Hematopoietic multipotent progenitor cell (in vitro differentiated cells): ENCODE results near the gene HM13. TPM values are rescaled to one million over a fixed set of nuclear protein-coding genes. Genes with fewer than 3 reads are reported as not detected.
"Not testable (repeated sequence)": the region's sequence is repeated elsewhere in the genome, so short reads cannot be mapped to it uniquely, and the experiment has no call there.

Experiments used
- DNase-seq, 3 donors: peaks; one replicate each; pipeline ENCODE4 v3.0.0-alpha.2; 2011 to 2015; ENCODE audit warnings: low read depth in 2 of 3, low spot score in 2 of 3
- total RNA-seq: library from RNA; depleted of rRNA; stranded (reverse); fragments of >200 nt; gene quantifications from one replicate; pipeline ENCODE4 v1.2.3, GENCODE V29; 2012

The HM13 gene
- total RNA-seq, 1 donor: 82.7 TPM

- DNase-seq: no peak
These were observed 50.0 kb downstream of the HM13 start for GRCh38 chr20:31564284-31564683.

DNA sequence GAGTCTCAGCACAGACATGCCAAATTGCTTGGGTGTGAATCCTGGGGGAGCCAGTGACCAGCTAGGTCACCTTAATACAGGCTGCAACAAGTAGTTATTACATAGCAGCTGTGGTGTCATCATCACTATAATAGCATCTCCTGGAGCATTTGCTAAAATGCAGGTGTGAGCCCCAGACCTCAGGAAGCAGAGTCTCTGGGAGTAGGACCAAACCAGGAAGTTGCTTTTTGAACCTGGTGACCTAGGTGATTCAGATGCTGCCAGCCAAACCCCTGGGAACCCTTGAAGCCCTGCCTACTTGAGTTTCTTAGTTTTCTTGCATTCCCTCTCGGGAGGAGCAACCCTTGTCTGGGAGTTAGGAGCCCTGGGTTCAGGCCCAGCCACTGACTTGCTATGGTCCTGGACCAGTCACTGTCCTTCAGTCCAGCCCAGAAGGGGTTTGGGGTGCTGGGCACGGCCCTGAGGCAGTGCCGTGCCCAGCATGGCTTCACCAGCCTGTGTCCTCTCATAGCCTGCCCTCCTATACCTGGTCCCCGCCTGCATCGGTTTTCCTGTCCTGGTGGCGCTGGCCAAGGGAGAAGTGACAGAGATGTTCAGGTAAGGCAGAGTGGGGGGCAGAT, 51.6 kb downstream of the HM13 start:
- DNase-seq: no peak

DNA sequence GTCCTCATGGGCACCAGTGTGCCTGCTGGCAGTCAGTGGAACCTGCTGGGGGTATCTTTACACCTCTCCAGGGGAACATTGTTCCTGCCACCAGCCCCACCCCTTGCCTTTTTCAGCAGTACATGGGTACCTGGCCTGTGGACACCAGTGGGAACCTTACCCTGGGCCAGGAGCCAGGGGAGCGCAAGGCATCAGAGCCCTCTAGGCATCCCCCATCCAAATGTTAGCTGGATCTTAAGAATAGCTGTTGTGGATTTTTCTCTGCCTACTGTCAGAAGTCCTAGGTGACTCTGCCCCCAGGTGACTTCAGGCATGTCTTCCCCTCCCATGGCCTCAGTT, 52.0 kb downstream of the HM13 start:
- no peak for DNase-seq

DNA sequence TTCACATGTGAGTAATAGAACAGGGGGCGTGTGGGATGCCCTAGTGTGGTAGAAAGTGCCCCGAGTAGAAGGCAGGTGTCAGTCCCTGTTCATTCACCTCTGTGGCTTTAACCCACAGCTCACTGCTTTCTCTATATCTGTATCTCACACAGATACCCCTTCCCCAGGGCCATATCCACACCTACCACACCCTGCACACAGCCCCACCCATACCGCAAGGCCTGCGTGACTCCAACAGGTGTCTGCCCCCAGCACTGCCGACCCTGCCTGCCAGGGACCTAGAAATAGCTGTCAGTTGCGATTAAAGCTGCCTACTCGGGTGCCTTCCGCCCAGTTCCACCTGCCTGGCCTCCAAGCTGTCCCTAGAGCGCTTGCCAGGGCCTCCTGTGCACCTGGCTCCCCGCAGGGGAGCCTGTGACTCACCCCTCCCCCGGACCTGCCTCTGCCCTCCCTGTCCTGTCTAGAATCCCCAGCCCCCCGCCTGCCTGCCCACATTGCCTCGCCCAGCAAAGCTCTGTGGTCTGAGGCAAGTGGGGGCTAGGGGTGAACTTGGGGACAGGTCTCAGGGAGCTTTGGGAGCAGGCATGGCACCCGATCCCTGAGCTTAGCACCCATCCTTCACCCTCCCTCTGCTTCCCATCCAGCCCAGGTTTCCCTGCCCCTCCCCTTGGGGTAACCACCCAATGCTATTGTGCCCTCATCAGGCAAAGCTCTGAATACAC, 52.6 kb downstream of the HM13 start:
- no peak for DNase-seq

GRCh38 chr20:31567380-31567720, 53.1 kb downstream of the HM13 start:
- no peak for DNase-seq

DNA sequence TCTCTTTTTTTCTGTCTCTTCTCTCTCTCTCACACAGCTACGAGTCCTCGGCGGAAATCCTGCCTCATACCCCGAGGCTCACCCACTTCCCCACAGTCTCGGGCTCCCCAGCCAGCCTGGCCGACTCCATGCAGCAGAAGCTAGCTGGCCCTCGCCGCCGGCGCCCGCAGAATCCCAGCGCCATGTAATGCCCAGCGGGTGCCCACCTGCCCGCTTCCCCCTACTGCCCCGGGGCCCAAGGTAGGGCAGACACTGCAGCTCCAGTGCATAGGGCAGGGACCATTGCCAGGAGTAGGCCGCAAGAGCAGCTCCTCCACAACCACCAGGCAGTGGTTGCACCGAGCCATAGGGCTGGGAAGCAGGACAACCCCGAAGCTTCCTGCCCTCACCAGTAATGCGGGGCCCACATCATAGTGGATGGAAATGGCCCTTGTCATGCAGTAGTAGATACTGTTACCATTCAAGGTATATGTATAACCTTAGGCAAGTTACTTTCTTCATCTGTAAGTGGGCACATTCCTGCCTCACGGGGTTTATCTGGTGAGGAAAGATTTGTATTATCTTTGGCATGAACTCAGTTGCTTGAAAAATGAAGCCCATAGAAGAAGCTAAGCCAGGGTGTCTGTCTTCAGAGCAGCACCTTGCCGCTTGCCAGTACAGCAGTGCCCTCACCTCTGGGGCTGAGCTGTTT, 53.9 kb downstream of the HM13 start:
- no peak for DNase-seq

DNA sequence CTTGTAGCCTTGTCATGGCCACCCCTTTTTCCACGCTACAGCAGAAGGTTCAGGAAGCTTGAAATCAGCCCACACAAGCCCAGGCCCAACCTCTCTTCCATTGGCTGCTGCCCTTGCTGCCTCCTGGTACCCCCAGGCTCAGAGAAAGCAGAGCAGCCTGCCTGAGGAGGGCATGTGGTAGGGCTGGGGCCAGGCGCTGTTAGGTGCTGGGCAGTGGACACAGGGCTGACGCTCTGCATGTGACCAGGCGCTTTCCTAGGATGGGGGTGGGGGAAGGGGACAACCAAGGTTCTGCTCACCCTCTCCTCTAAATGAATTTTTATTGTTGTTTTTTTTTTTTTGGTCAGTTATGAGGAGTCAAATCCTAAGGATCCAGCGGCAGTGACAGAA, 54.5 kb downstream of the HM13 start:
- no peak for DNase-seq

- peak in 2 of 3 donors; percentile 70 to 75 for DNase-seq
These were observed 55.1 kb downstream of the HM13 start for GRCh38 chr20:31569163-31570020.

GRCh38 chr20:31570021-31570463, 55.8 kb downstream of the HM13 start:
- no peak for DNase-seq

DNA sequence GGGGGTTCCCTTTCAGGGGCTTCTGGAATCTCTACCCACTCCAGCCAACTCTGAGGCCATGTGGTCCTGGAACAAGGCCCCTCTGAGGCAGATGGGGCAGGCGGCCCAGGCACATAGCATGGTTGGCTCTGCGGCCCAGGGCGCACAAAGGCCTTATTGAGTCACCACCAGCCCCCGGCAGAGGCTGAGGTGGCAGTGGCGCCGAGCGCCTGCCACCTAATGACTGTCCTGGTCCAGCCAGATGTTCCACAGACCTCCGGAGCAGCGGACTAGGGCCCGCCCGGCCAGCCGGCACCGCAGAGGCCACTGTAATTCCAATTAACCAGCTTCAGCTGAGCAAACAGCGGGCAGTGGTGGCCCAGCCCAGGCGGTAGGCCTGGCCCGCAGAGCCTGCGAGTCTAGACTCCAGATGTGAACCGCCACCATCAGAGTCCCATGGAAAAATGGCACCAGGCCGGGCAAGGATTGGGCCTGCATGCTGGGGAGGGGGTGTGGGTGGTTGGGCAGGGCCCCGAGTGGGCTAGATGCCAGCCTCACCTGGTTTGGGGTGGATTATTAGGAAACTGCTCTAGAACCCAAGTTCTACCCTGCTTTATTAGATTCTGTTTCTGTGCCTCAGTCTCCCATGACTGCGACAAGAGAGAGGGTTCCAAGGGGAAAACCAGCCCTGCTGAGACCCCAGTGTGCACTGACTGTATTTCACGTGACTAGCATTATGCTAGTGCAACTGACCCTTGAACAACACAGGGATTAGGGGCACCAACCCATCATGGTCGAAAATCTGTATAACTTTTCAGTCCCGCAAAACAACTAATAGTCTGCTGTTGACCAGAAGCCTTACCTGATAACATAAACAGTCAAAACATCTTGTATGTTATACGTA, 56.7 kb downstream of the HM13 start:
- no peak for DNase-seq

DNA sequence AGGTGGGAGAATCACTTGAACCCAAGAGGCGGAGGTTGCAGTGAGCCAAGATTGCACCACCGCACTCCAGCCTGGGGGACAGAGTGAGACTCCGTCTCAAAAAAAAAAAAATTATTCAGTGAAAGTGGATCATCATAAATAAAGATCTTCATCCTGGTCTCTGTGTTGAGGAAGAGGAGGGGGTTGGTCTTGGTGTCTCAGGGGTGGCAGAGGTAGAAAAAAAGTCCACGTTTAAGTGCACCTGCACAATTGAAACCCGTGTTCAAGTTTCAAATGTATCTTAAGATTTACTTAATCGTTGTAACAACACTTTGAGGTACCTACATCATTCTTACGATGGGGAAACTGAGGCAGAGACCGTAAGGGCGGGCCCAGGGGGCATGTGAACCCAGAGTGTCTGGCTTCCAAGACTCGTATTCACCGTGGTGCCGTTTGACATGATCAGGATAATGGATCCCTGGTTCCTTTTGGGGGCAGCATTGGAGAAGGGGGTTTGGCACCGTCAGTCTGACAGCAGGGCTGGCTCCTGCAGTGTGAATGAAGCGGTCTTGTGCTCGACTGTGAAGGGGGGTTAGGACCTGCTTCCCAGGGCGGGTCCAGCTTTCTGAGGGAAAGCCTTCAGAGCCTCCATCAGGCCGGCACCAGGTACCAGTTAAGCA, 57.9 kb downstream of the HM13 start:
- no peak for DNase-seq

DNA sequence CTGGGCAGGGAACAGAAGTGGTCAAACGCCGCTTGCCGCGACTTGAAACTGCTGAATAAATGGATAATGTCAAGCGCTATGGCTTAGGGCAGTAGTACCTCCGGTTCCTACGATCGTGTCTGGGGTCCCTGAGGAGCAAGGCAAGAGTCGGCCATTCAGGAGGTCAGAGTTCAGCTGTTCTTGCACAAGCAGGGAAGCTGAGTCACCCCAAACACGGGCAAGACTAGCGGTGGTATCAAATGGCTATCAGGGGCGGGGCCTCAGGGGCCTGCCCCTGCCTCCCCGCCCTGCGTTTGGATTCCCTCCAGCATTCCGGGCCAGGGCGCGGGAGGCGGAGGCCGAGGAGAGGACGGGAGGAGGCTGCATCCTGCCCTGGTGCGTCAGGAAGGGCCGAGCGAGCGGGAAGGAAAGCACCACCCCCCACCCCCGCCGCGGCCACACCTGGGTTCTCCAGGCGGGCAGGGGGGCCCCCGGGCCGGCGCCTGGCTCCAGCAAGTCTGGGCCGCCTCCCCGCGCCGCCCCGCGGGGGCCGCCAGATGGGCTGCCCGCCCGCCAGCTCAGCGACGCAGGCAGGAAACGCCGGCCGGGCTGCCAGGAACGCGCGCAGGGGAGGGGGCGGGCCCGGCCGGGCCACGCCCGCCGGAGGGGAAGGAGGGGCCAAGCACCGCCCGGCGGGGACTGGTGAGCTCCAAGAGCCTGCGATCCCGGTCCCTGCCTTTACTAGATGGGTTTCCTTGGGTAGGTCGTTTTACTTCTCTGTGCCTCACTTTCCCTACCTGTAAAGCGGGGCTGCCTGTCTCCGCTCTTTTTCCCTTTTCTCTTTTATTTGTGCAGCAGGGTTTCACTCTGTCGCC, 58.7 kb downstream of the HM13 start:
- peak; percentile 77 to 94 (median 93) for DNase-seq

DNA sequence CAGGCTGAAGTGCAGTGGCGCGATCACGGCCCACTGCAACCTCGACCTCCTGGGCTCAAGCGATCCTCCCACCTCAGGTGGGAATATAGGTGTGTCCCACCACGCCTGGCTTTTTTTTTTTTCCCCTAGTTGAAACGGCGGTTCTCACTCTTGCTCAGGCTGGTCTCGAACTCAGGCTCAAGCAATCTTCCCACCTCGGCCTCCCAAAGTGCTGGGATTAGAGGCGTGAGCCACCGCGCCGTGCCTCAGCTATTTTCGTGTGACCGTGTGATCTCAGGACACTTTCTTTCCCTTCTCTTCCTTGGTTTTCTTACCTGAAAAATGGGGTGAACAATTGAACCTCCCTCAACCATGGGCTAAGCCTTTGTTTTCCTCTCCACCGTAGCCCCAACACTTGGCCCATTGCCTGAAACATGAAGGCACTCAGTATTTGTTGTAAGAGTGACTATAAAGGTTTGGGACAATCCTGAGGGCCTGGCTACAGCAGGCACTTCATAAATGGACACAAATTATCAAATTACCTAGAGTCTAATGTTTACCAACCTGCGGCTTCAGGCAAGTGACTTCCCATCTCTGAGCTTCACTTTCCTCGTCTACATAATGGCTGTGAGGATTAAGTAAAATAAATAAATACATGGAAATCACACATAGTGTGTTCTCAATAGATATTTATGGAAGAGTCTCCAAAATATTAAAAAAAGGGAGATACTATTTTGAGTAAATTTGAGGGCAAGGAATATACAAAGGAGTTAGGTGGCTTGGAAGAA, 59.5 kb downstream of the HM13 start:
- no peak for DNase-seq

DNA sequence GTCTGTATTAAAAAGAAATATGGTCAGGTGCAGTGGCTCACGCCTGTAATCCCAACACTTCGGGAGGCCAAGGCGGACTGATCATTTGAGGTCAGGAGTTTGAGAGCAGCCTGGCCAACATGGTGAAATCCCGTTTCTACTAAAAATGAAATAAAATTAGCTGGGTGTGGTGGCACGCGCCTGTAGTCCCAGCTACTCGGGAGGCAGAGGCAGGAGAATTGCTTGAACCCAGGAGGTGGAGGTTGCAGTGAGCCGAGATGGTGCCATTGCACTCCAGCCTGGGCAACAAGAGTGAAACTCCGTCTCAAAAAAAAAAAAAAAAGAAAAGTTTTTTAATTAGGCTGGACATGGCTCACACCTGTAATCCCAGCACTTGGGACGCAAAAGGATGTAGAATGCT, 60.7 kb downstream of the HM13 start:
- not testable (repeated sequence) for DNase-seq

DNA sequence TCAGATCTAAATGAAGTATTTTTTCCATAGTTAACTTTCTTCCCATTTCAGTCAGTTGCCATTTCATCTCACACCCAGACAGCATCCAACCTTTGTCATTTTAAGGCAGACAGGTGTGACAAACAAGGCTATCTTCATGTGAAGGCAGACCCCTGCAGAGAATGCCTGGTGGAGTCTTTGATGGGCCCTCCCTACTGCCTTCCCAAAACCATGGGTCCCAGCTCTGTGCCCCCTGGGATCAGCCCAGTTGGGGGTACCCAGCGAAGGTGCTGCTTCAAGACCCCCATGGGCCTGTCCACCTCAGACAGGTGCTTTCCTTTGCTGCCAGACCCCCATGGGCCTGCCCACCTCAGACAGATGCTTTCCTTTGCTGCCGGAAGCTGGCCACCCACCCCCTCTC, 62.5 kb downstream of the HM13 start:
- DNase-seq: no peak

- no peak for DNase-seq
These were observed 63.0 kb downstream of the HM13 start for GRCh38 chr20:31577194-31577593.

DNA sequence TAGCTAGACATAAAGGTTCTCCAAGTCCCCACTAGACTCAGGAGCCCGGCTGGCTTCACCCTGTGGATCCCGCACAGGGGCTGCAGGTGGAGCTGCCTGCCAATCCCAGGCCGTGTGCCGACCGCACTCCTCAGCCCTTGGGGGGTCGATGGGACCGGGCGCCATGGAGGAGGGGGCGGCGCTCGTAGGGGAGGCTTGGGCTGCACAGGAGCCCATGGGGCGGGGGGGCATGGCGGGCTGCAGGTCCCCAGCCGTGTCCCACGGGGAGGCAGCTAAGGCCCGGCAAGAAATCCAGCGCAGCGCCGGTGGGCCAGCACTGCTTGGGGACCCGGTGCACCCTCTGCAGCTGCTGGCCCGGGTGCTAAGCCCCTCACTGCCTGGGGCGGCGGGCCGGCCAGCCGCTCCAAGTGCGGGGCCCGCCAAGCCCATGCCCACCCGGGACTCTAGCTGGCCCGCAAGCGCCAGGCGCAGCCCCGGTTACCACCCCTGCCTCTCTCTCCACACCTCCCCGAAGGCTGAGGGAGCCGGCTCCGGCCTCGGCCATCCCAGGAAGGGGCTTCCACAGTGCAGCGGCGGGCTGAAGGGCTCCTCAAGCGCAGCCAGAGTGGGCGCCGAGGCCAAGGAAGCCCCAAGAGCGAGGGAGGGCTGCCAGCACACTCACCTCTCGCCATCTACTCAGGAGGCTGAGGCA, 64.4 kb downstream of the HM13 start:
- no peak for DNase-seq
